ENCODE measurements around the gene LRRIQ4.

GRCh38 chr3:169865176-169865767 lies 52.6 kb downstream of the LRRIQ4 start:
- TF ChIP-seq, protein P1, sequence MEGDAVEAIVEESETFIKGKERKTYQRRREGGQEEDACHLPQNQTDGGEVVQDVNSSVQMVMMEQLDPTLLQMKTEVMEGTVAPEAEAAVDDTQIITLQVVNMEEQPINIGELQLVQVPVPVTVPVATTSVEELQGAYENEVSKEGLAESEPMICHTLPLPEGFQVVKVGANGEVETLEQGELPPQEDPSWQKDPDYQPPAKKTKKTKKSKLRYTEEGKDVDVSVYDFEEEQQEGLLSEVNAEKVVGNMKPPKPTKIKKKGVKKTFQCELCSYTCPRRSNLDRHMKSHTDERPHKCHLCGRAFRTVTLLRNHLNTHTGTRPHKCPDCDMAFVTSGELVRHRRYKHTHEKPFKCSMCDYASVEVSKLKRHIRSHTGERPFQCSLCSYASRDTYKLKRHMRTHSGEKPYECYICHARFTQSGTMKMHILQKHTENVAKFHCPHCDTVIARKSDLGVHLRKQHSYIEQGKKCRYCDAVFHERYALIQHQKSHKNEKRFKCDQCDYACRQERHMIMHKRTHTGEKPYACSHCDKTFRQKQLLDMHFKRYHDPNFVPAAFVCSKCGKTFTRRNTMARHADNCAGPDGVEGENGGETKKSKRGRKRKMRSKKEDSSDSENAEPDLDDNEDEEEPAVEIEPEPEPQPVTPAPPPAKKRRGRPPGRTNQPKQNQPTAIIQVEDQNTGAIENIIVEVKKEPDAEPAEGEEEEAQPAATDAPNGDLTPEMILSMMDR (conservative IDR thresholded peaks at IDR 0.05 in 1 of 2, IDR thresholded peaks at IDR 0.05 in 1 of 2; ENCODE audit: extremely low read depth in 1 of 2, insufficient read depth in 1 of 2, low read depth in 1 of 2, low read length in 2 of 2) = no peak
- no peak for TF ChIP-seq EZH2 (IDR thresholded peaks at IDR 0.05; ENCODE audit: borderline replicate concordance, low read length)

All from mammary epithelial cell (primary cell).